ENCODE data around the gene SSX4.
"Not testable (repeated sequence)": the region's sequence is repeated elsewhere in the genome, so short reads cannot be mapped to it uniquely, and the experiment has no call there.

DNA sequence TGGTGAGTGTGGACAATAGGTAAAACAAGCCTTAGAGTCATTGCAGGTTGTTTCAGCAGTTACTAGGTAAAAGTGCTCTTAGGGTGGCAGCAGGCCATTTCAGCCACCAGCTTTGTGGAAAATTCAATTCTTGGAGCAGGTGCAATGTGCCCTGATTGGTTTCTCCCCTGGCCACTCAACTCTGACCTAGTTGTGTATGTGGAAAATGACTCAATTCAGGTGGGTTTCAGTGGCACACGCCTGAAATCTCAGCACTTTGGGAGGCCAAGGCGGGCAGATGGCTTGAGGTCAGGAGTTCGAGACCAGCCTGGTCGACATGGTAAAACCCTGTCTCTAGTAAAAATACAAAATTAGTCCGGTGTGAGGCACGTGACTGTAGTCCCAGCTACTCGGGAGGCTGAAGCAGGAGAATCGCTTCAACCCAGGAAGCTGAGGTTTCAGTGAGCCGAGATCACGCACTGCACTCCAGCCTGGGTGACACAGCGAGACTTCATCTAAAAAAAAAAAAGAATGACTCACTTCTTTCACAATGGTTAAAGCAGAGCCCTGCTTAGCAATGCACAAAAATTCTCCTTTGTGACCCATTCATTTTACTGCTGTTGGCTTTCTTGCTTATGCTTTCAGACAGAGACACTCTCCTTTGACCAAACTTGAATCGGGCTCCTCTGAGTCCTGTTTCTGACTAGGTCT, 43.8 kb downstream of the SSX4 start:
- TF ChIP-seq EZH2 (IDR thresholded peaks at IDR 0.05; ENCODE audit: low read length, unreplicated experiment), result not testable (repeated sequence)
- TF ChIP-seq, protein P1, sequence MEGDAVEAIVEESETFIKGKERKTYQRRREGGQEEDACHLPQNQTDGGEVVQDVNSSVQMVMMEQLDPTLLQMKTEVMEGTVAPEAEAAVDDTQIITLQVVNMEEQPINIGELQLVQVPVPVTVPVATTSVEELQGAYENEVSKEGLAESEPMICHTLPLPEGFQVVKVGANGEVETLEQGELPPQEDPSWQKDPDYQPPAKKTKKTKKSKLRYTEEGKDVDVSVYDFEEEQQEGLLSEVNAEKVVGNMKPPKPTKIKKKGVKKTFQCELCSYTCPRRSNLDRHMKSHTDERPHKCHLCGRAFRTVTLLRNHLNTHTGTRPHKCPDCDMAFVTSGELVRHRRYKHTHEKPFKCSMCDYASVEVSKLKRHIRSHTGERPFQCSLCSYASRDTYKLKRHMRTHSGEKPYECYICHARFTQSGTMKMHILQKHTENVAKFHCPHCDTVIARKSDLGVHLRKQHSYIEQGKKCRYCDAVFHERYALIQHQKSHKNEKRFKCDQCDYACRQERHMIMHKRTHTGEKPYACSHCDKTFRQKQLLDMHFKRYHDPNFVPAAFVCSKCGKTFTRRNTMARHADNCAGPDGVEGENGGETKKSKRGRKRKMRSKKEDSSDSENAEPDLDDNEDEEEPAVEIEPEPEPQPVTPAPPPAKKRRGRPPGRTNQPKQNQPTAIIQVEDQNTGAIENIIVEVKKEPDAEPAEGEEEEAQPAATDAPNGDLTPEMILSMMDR (conservative IDR thresholded peaks at IDR 0.05; ENCODE audit: low read depth, low read length), result not testable (repeated sequence)
